HL-60 (cell line): ENCODE results near the gene HTR3A.

Source experiments
- CTCF ChIP-seq: IDR thresholded peaks from one replicate; pipeline ENCODE4 v1.5.1; 2011; ENCODE audit warnings: low read length, control low read depth, inconsistent platforms; ENCODE audit not compliant: insufficient read depth
- GABPA ChIP-seq: IDR thresholded peaks from 2 replicates; pipeline ENCODE4 v1.6.1; 2012; ENCODE audit warnings: low read depth
- POLR2AphosphoS5 ChIP-seq: IDR thresholded peaks from 2 replicates; pipeline ENCODE4 v1.6.1; 2012; ENCODE audit warnings: low read depth
- REST ChIP-seq: IDR thresholded peaks from 2 replicates; pipeline ENCODE4 v1.6.1; 2012; ENCODE audit warnings: low read depth; ENCODE audit not compliant: insufficient replicate concordance
- SPI1 ChIP-seq: IDR thresholded peaks from 2 replicates; pipeline ENCODE4 v1.6.1; 2012; ENCODE audit warnings: low read depth, mild to moderate bottlenecking, borderline replicate concordance

GRCh38 chr11:113989916-113990315, 15.0 kb downstream of the HTR3A start:
- no peak for TF ChIP-seq CTCF
- TF ChIP-seq GABPA: no peak
- TF ChIP-seq POLR2AphosphoS5: no peak
- TF ChIP-seq REST: no peak
- no peak for TF ChIP-seq SPI1
